Mammary epithelial cell (primary cell): ENCODE measurements around the gene P4HA3.

Experiments
- EZH2 ChIP-seq: IDR thresholded peaks from 2 replicates; pipeline ENCODE4 v1.6.1; 2012; ENCODE audit warnings: low read length, inconsistent platforms, borderline replicate concordance
- TF ChIP-seq, protein P1 (sequence below), 2 donors: IDR thresholded peaks in 1 of 2; conservative IDR thresholded peaks in 1 of 2; 2 replicates each; pipeline ENCODE4 v1.5.1; 2011 to 2012; ENCODE audit warnings: inconsistent platforms in 2 of 2, low read length in 2 of 2, mild to moderate bottlenecking in 2 of 2, control low read depth in 1 of 2, low read depth in 1 of 2; ENCODE audit not compliant: insufficient read depth in 1 of 2; ENCODE audit errors: extremely low read depth in 1 of 2

DNA sequence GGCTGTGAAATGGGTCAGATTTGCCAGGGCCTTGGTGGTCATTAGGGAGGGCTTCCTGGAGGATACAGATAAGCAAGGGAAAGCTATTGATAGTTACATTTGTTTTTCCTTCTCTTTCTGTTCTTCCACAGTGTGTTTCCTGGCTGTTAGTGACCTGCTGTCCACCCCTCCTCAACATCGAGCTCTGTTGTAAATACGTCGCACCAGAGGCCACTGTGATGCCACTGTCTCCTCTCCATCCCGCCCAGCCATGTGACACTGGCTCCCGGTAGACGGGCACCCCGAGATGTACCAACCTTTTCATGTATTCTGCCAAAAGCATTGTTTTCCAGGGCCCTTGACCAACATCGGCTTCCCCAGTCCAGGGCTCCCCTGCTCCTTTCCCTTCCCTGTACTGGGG is 58.1 kb downstream of the P4HA3 start:
- no peak for TF ChIP-seq EZH2
- TF ChIP-seq, protein P1, sequence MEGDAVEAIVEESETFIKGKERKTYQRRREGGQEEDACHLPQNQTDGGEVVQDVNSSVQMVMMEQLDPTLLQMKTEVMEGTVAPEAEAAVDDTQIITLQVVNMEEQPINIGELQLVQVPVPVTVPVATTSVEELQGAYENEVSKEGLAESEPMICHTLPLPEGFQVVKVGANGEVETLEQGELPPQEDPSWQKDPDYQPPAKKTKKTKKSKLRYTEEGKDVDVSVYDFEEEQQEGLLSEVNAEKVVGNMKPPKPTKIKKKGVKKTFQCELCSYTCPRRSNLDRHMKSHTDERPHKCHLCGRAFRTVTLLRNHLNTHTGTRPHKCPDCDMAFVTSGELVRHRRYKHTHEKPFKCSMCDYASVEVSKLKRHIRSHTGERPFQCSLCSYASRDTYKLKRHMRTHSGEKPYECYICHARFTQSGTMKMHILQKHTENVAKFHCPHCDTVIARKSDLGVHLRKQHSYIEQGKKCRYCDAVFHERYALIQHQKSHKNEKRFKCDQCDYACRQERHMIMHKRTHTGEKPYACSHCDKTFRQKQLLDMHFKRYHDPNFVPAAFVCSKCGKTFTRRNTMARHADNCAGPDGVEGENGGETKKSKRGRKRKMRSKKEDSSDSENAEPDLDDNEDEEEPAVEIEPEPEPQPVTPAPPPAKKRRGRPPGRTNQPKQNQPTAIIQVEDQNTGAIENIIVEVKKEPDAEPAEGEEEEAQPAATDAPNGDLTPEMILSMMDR (conservative IDR thresholded peaks at IDR 0.05 in 1 of 2, IDR thresholded peaks at IDR 0.05 in 1 of 2; ENCODE audit: extremely low read depth in 1 of 2, insufficient read depth in 1 of 2, low read depth in 1 of 2, low read length in 2 of 2) = no peak
